Diencephalon (tissue), 1 donor: ENCODE data around the gene SDR42E1. TPM values are rescaled to one million over a fixed set of nuclear protein-coding genes. Genes with fewer than 3 reads are reported as not detected.

Source experiments
- total RNA-seq: library from RNA; depleted of rRNA; stranded (reverse); fragments of >200 nt; gene quantifications from one replicate; pipeline ENCODE4 v1.2.3, GENCODE V29; 2014

Gene SDR42E1
- total RNA-seq: 2.1 TPM

GRCh38 chr16:82011199-82011641, at the start of gene SDR42E1:
Gene SDR42E1, minus strand, starts transcription at chr16:82011470. Its CDS starts 10,612 bp downstream, at chr16:82000858.

GRCh38 chr16:82034981-82035612, 23.8 kb upstream of the SDR42E1 start, which contains the start of gene HSD17B2:
Gene HSD17B2, plus strand, starts transcription at chr16:82035253. Its CDS starts 172 bp downstream, at chr16:82035425.

Other genes starting within 250 kb of the SDR42E1 start
- gene PLCG2, start 232.2 kb downstream of the SDR42E1 start, total RNA-seq: 3.9 TPM
- gene HSD17B2, start 23.8 kb upstream of the SDR42E1 start, total RNA-seq: 0.46 TPM
- gene MPHOSPH6, start 158.8 kb upstream of the SDR42E1 start, total RNA-seq: 42.4 TPM